Transverse colon (tissue), 4 donors: ENCODE data around the gene CDC42EP1.

ENCODE experiments used
- EP300 ChIP-seq: sonication (generic); formaldehyde crosslinking; IDR thresholded peaks from one replicate; pipeline ENCODE4 v1.6.1; 2017; ENCODE audit warnings: antibody characterized with exemption, low read depth
- POLR2A ChIP-seq: fragments of 450-650 bp; IDR thresholded peaks from one replicate; pipeline ENCODE4 v1.6.1; 2016; ENCODE audit warnings: antibody characterized with exemption, mild to moderate bottlenecking, moderate library complexity
- POLR2AphosphoS5 ChIP-seq, 3 donors: sonication (generic); formaldehyde crosslinking; IDR thresholded peaks; one replicate each; pipeline ENCODE4 v1.6.1; 2016; ENCODE audit warnings: antibody characterized with exemption in 3 of 3
- TF ChIP-seq, protein P1 (sequence below), 5 experiments: fragments of 200-600 bp in 3 of 5; fragments of 450-650 bp in 2 of 5; sonication (generic) in 3 of 5; IDR thresholded peaks; 1 replicate in 2 of 5; 2 replicates in 3 of 5; pipeline ENCODE4 v1.5.1; 2016 to 2017; ENCODE audit warnings: antibody characterized with exemption in 5 of 5, inconsistent platforms in 3 of 5, mild to moderate bottlenecking in 2 of 5, moderate library complexity in 1 of 5

DNA sequence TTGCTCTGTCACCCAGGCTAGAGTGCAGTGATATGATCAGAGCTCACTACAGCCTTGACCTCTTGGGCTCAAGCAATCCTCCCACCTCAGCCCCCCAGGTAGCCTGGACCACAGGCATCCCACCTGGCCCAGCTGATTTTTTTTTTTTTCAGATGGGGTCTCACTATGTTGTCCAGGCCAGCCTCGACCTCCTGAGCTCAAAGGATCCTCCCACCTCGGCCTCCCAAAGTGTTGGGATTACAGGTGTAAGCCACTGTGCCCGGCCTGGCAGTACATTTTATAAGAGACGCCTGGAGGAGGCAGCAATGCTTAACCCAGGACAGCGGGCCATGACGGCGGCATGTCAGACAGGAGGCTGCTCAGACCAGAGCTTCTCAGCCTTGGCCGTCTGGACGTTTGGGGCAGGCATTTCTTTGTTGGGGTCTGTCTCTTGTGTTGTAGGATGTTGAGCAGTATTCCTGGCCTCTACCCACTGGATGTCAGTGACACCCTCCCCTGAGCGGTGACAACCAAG is 15.3 kb downstream of the CDC42EP1 start:
- TF ChIP-seq, protein P1, sequence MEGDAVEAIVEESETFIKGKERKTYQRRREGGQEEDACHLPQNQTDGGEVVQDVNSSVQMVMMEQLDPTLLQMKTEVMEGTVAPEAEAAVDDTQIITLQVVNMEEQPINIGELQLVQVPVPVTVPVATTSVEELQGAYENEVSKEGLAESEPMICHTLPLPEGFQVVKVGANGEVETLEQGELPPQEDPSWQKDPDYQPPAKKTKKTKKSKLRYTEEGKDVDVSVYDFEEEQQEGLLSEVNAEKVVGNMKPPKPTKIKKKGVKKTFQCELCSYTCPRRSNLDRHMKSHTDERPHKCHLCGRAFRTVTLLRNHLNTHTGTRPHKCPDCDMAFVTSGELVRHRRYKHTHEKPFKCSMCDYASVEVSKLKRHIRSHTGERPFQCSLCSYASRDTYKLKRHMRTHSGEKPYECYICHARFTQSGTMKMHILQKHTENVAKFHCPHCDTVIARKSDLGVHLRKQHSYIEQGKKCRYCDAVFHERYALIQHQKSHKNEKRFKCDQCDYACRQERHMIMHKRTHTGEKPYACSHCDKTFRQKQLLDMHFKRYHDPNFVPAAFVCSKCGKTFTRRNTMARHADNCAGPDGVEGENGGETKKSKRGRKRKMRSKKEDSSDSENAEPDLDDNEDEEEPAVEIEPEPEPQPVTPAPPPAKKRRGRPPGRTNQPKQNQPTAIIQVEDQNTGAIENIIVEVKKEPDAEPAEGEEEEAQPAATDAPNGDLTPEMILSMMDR (IDR thresholded peaks at IDR 0.05): no peak
- TF ChIP-seq EP300: no peak
- TF ChIP-seq POLR2AphosphoS5 (IDR thresholded peaks at IDR 0.05): no peak
- TF ChIP-seq POLR2A: no peak
